Activated naive CD8-positive, alpha-beta T cell treated with anti-CD3 and anti-CD28 coated beads, Interleukin-2, amount 50 U/mL, for 16 hours (primary cell): Measurements from ENCODE around the gene ALDH1A3.

Source experiments
- DNase-seq: peaks from one replicate; pipeline ENCODE4 v3.0.0-alpha.2; 2020; ENCODE audit warnings: low read depth, low spot score

The ALDH1A3 gene

GRCh38 chr15:100925480-100925879, 45.8 kb downstream of the ALDH1A3 start:
- DNase-seq, result no peak

- no peak for DNase-seq
Observed at GRCh38 chr15:100926258-100926657, 46.6 kb downstream of the ALDH1A3 start.

- DNase-seq, result no peak
Observed at GRCh38 chr15:100926971-100927756, 47.5 kb downstream of the ALDH1A3 start.

GRCh38 chr15:100928632-100929280, 49.1 kb downstream of the ALDH1A3 start:
- DNase-seq, result no peak

GRCh38 chr15:100929641-100930042, 50.0 kb downstream of the ALDH1A3 start:
- no peak for DNase-seq

- DNase-seq, result no peak
Observed at GRCh38 chr15:100930306-100930848, 50.7 kb downstream of the ALDH1A3 start.

GRCh38 chr15:100931143-100931890, 51.7 kb downstream of the ALDH1A3 start:
- DNase-seq, result no peak

GRCh38 chr15:100932676-100933348, 53.2 kb downstream of the ALDH1A3 start:
- DNase-seq, result no peak

GRCh38 chr15:100934166-100934565, 54.5 kb downstream of the ALDH1A3 start:
- no peak for DNase-seq

- DNase-seq, result no peak
Observed at GRCh38 chr15:100934726-100935125, 55.1 kb downstream of the ALDH1A3 start.

GRCh38 chr15:100937171-100937570, 57.5 kb downstream of the ALDH1A3 start:
- no peak for DNase-seq

GRCh38 chr15:100939791-100940190, 60.2 kb downstream of the ALDH1A3 start:
- DNase-seq, result no peak

- DNase-seq, result no peak
Observed at GRCh38 chr15:100940767-100941379, 61.2 kb downstream of the ALDH1A3 start.

GRCh38 chr15:100941536-100941935, 61.9 kb downstream of the ALDH1A3 start:
- DNase-seq, result no peak

GRCh38 chr15:100942656-100943425, 63.2 kb downstream of the ALDH1A3 start:
- DNase-seq, result no peak

GRCh38 chr15:100944244-100944895, 64.7 kb downstream of the ALDH1A3 start:
- DNase-seq, result no peak

- no peak for DNase-seq
Observed at GRCh38 chr15:100944986-100945385, 65.4 kb downstream of the ALDH1A3 start.

- DNase-seq, result no peak
Observed at GRCh38 chr15:100947760-100948429, 68.3 kb downstream of the ALDH1A3 start.

- DNase-seq, result no peak
Observed at GRCh38 chr15:100948430-100948762, 68.8 kb downstream of the ALDH1A3 start.
